ENCODE results near the gene NUDCD3.

NUDCD3 gene

GRCh38 chr7:44398953-44399574 lies 91.4 kb downstream of the NUDCD3 start:
- Histone ChIP-seq H3K4me3 (ENCODE audit: low read depth, low read length) (no peak overlapping the region), H3K4me1 (peaks cover 5% of the 10 kb centered on the region), H3K36me3 (peaks cover 6% of the 10 kb centered on the region), H3K27me3 (no peaks in the 10 kb centered on the region), H3K9me3 (no peaks in the 10 kb centered on the region)
- DNase-seq, result peak; percentile 54
- TF ChIP-seq, protein P1, sequence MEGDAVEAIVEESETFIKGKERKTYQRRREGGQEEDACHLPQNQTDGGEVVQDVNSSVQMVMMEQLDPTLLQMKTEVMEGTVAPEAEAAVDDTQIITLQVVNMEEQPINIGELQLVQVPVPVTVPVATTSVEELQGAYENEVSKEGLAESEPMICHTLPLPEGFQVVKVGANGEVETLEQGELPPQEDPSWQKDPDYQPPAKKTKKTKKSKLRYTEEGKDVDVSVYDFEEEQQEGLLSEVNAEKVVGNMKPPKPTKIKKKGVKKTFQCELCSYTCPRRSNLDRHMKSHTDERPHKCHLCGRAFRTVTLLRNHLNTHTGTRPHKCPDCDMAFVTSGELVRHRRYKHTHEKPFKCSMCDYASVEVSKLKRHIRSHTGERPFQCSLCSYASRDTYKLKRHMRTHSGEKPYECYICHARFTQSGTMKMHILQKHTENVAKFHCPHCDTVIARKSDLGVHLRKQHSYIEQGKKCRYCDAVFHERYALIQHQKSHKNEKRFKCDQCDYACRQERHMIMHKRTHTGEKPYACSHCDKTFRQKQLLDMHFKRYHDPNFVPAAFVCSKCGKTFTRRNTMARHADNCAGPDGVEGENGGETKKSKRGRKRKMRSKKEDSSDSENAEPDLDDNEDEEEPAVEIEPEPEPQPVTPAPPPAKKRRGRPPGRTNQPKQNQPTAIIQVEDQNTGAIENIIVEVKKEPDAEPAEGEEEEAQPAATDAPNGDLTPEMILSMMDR (IDR thresholded peaks at IDR 0.05; ENCODE audit: low read depth, low read length), result no peak

- no peak for DNase-seq
- TF ChIP-seq, protein P1 (IDR thresholded peaks at IDR 0.05; ENCODE audit: low read depth, low read length), result no peak
- H3K27me3 ChIP-seq, result no peaks in the 10 kb centered on the region
Observed at GRCh38 chr7:44398511-44398911, 91.9 kb downstream of the NUDCD3 start.

DNA sequence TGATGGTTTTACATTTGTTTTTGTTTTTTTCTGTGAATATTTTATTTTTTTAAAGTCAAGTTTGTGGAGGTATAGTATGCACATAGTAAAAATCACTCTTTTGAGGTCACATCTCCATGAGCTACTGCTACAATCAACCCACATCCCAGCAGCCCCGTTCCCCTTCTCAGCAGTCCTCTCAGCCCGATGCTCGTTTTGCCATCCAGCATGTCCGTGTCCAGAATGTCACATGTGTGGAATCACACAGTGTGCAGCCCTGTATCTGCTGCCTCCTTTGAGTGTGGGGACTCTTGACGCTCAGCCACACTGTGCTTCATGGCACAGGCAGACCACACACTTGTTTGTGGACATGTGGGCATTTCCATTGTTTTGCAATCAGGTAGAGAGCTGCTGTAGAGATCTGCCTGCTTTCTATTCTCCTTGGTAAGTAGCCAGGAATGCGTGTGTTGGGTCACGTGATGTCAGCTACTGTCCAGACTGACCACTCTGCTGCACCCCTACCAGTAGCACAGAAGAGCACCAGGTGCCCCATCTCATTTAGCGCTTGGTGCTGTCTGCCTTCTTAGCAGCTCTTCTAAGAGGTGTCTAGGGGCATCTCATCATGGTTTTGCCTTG lies 93.4 kb downstream of the NUDCD3 start:
- Histone ChIP-seq H3K36me3 (peaks cover 4% of the 10 kb centered on the region), H3K27me3 (no peaks in the 10 kb centered on the region)
- TF ChIP-seq, protein P1 (IDR thresholded peaks at IDR 0.05; ENCODE audit: low read depth, low read length), result no peak

More at GRCh38 chr7:44398511-44398911, 91.9 kb downstream of the NUDCD3 start:
- peaks cover 4% of the 10 kb centered on the region for H3K36me3 ChIP-seq
- H3K4me1 ChIP-seq, result peaks cover 5% of the 10 kb centered on the region
- H3K4me3 ChIP-seq (ENCODE audit: low read depth, low read length), result no peak overlapping the region
- H3K9me3 ChIP-seq, result no peaks in the 10 kb centered on the region

DNA sequence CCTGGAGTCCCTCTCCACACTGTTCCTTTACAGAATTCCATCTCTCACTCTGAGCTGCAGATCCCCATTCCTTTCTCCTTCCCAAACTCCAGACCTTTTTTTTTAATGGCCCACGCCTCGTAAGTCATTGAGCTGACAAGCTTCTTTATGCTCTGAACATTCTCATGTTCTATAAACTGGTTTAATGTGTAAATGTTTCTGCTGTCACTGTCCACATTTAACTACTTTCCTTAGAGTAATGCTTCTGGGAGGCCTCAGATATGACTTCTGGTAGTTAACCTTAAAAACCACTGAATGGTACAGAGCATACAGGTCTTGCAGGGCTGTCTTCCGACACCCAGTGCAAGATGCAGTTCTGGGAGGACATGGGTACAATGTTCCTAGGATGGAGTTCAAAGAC lies 94.0 kb downstream of the NUDCD3 start:
- no peaks in the 10 kb centered on the region for H3K27me3 ChIP-seq
- no peaks in the 10 kb centered on the region for H3K9me3 ChIP-seq
- H3K4me3 ChIP-seq (ENCODE audit: low read depth, low read length), result no peak overlapping the region
- TF ChIP-seq, protein P1 (IDR thresholded peaks at IDR 0.05; ENCODE audit: low read depth, low read length), result no peak
- H3K36me3 ChIP-seq, result peaks cover 9% of the 10 kb centered on the region
- H3K4me1 ChIP-seq, result peaks cover 5% of the 10 kb centered on the region
- no peak for DNase-seq

More for the DNA sequence above, 93.4 kb downstream of the NUDCD3 start:
- peaks cover 5% of the 10 kb centered on the region for H3K4me1 ChIP-seq
- no peak for DNase-seq
- no peaks in the 10 kb centered on the region for H3K9me3 ChIP-seq
- no peak overlapping the region for H3K4me3 ChIP-seq (ENCODE audit: low read depth, low read length)

- no peak for DNase-seq
- Histone ChIP-seq H3K27me3 (no peaks in the 10 kb centered on the region), H3K36me3 (peaks cover 21% of the 10 kb centered on the region), H3K9me3 (no peaks in the 10 kb centered on the region), H3K4me1 (peaks cover 5% of the 10 kb centered on the region), H3K4me3 (ENCODE audit: low read depth, low read length) (no peak overlapping the region)
- TF ChIP-seq, protein P1 (IDR thresholded peaks at IDR 0.05; ENCODE audit: low read depth, low read length), result no peak
Observed at GRCh38 chr7:44395067-44395466, 95.4 kb downstream of the NUDCD3 start.

- no peaks in the 10 kb centered on the region for H3K9me3 ChIP-seq
- H3K36me3 ChIP-seq, result peaks cover 23% of the 10 kb centered on the region
- TF ChIP-seq, protein P1 (IDR thresholded peaks at IDR 0.05; ENCODE audit: low read depth, low read length), result no peak
Observed at GRCh38 chr7:44394636-44395035, 95.8 kb downstream of the NUDCD3 start.

More at GRCh38 chr7:44394636-44395035, 95.8 kb downstream of the NUDCD3 start:
- H3K27me3 ChIP-seq, result no peaks in the 10 kb centered on the region
- peaks cover 5% of the 10 kb centered on the region for H3K4me1 ChIP-seq
- H3K4me3 ChIP-seq (ENCODE audit: low read depth, low read length), result no peak overlapping the region
- no peak for DNase-seq

Measured in BE2C (cell line).